C1 segment of cervical spinal cord (tissue), 14 donors: ENCODE results near the gene TTC34.
"Not testable (repeated sequence)": the region's sequence is repeated elsewhere in the genome, so short reads cannot be mapped to it uniquely, and the experiment has no call there.

Source experiments
- DNase-seq, 14 donors: peaks; one replicate each; lab custom pipeline; 2025; lab: John Stamatoyannopoulos, UW

TTC34 gene

GRCh38 chr1:2799811-2800663 is 1.5 kb downstream of the TTC34 start:
- no peak for DNase-seq

GRCh38 chr1:2798958-2799357 is 2.5 kb downstream of the TTC34 start:
- not testable (repeated sequence) for DNase-seq

- no peak for DNase-seq
Observed at GRCh38 chr1:2797741-2798016, 3.8 kb downstream of the TTC34 start.

- no peak for DNase-seq
Observed at GRCh38 chr1:2796890-2797740, 4.4 kb downstream of the TTC34 start.

GRCh38 chr1:2795926-2796325 is 5.6 kb downstream of the TTC34 start:
- no peak for DNase-seq

GRCh38 chr1:2791027-2791760 is 10.3 kb downstream of the TTC34 start:
- no peak for DNase-seq

- no peak for DNase-seq
Observed at GRCh38 chr1:2789986-2790581, 11.4 kb downstream of the TTC34 start.

- peak in 1 of 14 donors; percentile 44 for DNase-seq
Observed at GRCh38 chr1:2789164-2789985, 12.1 kb downstream of the TTC34 start.

GRCh38 chr1:2788506-2789163 is 12.9 kb downstream of the TTC34 start:
- DNase-seq = no peak

- DNase-seq = no peak
Observed at GRCh38 chr1:2787163-2787911, 14.2 kb downstream of the TTC34 start.

GRCh38 chr1:2786329-2787162 is 14.9 kb downstream of the TTC34 start:
- peak in 2 of 14 donors; percentile 30 to 45 for DNase-seq

GRCh38 chr1:2785631-2786328 is 15.7 kb downstream of the TTC34 start:
- no peak for DNase-seq

GRCh38 chr1:2784854-2785630 is 16.5 kb downstream of the TTC34 start:
- no peak for DNase-seq

- DNase-seq = no peak
Observed at GRCh38 chr1:2783435-2784397, 17.8 kb downstream of the TTC34 start.

- no peak for DNase-seq
Observed at GRCh38 chr1:2783069-2783434, 18.4 kb downstream of the TTC34 start.

- no peak for DNase-seq
Observed at GRCh38 chr1:2781627-2782026, 19.9 kb downstream of the TTC34 start.
